ENCODE results near the gene KCNK4. TPM values are rescaled to one million over a fixed set of nuclear protein-coding genes. Genes with fewer than 3 reads are reported as not detected.

Gene KCNK4
- total RNA-seq, 1 donor from 2014 or later: not detected

DNA sequence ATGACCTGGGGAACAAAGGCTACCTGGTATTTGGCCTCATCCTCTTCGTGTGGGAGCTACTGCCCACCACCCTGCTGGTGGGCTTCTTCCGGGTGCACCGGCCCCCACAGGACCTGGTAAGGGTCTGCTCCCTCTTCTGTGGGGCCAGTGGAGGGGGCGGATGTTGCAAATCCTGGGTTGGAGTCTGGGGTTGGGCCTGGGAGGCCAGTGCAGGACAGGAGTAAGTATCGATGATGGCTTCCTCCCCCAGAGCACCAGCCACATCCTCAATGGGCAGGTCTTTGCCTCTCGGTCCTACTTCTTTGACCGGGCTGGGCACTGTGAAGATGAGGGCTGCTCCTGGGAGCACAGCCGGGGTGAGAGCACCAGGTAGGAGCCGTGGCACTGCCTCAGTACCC lies 2.8 kb upstream of the KCNK4 start:
- no peak for DNase-seq (ENCODE audit: low spot score)
- no peak overlapping the region for H2AFZ ChIP-seq (replicated peaks)
- Mint-ChIP-seq H3K27me3 (ENCODE audit: insufficient read depth, low read depth) (peaks cover 36% of the 10 kb centered on the region), H3K4me3 (no peak overlapping the region), H3K4me1 (peaks cover 18% of the 10 kb centered on the region), H3K36me3 (peaks cover 4% of the 10 kb centered on the region), H3K9me3 (peaks cover 2% of the 10 kb centered on the region), H3K27ac (no peak overlapping the region)
- no peak overlapping the region for H3K4me3 ChIP-seq
- H4K20me1 ChIP-seq (ENCODE audit: low read depth): peaks cover 31% of the 10 kb centered on the region
- no peaks in the 10 kb centered on the region for H3K9me3 ChIP-seq (ENCODE audit: low read depth)
- TF ChIP-seq EZH2phosphoT487 (IDR thresholded peaks at IDR 0.05): no peak
- no peak for TF ChIP-seq EZH2 (IDR thresholded peaks at IDR 0.05)
- TF ChIP-seq, protein P1, sequence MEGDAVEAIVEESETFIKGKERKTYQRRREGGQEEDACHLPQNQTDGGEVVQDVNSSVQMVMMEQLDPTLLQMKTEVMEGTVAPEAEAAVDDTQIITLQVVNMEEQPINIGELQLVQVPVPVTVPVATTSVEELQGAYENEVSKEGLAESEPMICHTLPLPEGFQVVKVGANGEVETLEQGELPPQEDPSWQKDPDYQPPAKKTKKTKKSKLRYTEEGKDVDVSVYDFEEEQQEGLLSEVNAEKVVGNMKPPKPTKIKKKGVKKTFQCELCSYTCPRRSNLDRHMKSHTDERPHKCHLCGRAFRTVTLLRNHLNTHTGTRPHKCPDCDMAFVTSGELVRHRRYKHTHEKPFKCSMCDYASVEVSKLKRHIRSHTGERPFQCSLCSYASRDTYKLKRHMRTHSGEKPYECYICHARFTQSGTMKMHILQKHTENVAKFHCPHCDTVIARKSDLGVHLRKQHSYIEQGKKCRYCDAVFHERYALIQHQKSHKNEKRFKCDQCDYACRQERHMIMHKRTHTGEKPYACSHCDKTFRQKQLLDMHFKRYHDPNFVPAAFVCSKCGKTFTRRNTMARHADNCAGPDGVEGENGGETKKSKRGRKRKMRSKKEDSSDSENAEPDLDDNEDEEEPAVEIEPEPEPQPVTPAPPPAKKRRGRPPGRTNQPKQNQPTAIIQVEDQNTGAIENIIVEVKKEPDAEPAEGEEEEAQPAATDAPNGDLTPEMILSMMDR (IDR thresholded peaks at IDR 0.05): no peak
- H3K27me3 ChIP-seq: peaks cover 49% of the 10 kb centered on the region
- H3F3A ChIP-seq (ENCODE audit: low read depth): peaks cover 4% of the 10 kb centered on the region
- no peaks in the 10 kb centered on the region for H3K36me3 ChIP-seq
- peaks cover 2% of the 10 kb centered on the region for H3K79me2 ChIP-seq (ENCODE audit: low read depth)
- H3K27ac ChIP-seq: no peak overlapping the region
- no peak overlapping the region for H3K9ac ChIP-seq
- no peak overlapping the region for H3K4me2 ChIP-seq
- peaks cover 14% of the 10 kb centered on the region for H3K4me1 ChIP-seq

DNA sequence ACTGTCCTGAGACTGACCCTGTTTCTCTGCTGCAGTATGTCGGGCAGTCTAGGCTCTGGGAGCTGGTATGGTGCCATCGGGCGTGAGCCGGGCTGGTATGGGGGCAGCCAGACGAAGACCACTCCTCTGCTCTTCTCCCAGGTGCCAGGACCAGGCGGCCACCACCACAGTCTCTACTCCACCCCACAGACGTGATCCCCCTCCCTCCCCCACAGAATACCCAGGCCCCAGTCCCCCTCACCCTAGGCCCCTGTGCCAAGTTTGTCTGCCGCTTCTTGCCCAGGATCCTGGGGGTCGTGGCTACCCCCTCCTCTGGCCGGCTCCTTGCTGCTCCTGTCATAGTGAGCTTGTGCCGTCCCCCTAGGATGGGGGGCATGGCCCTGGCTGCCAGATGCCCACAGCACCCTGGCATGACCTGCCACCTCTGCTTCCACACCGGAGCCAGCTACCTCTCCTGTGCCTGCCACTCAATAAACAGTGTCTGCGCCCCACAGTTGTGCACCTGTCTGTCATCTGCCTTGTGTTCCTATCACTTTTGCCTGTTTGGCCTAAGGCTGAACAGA lies 2.0 kb upstream of the KCNK4 start:
- H3K36me3 Mint-ChIP-seq: peaks cover 4% of the 10 kb centered on the region
- H3K27ac Mint-ChIP-seq: no peak overlapping the region
- peaks cover 2% of the 10 kb centered on the region for H3K9me3 Mint-ChIP-seq
- peaks cover 17% of the 10 kb centered on the region for H3K4me1 Mint-ChIP-seq
- Histone ChIP-seq H3K4me3 (no peak overlapping the region), H3K27ac (no peak overlapping the region), H3K27me3 (peaks cover 57% of the 10 kb centered on the region), H2AFZ (replicated peaks) (no peak overlapping the region), H3K79me2 (ENCODE audit: low read depth) (no peaks in the 10 kb centered on the region), H3K4me1 (peaks cover 14% of the 10 kb centered on the region), H3K9ac (no peak overlapping the region), H3K4me2 (no peak overlapping the region), H3K9me3 (ENCODE audit: low read depth) (no peaks in the 10 kb centered on the region), H3K36me3 (no peaks in the 10 kb centered on the region), H3F3A (ENCODE audit: low read depth) (no peaks in the 10 kb centered on the region), H4K20me1 (ENCODE audit: low read depth) (peaks cover 31% of the 10 kb centered on the region)
- no peak for DNase-seq (ENCODE audit: low spot score)
- peak overlapping the region; percentile 46 for H3K4me3 Mint-ChIP-seq
- H3K27me3 Mint-ChIP-seq (ENCODE audit: insufficient read depth, low read depth): peaks cover 44% of the 10 kb centered on the region
- TF ChIP-seq EZH2 (IDR thresholded peaks at IDR 0.05): no peak
- TF ChIP-seq EZH2phosphoT487 (IDR thresholded peaks at IDR 0.05): no peak
- TF ChIP-seq, protein P1 (IDR thresholded peaks at IDR 0.05): no peak

DNA sequence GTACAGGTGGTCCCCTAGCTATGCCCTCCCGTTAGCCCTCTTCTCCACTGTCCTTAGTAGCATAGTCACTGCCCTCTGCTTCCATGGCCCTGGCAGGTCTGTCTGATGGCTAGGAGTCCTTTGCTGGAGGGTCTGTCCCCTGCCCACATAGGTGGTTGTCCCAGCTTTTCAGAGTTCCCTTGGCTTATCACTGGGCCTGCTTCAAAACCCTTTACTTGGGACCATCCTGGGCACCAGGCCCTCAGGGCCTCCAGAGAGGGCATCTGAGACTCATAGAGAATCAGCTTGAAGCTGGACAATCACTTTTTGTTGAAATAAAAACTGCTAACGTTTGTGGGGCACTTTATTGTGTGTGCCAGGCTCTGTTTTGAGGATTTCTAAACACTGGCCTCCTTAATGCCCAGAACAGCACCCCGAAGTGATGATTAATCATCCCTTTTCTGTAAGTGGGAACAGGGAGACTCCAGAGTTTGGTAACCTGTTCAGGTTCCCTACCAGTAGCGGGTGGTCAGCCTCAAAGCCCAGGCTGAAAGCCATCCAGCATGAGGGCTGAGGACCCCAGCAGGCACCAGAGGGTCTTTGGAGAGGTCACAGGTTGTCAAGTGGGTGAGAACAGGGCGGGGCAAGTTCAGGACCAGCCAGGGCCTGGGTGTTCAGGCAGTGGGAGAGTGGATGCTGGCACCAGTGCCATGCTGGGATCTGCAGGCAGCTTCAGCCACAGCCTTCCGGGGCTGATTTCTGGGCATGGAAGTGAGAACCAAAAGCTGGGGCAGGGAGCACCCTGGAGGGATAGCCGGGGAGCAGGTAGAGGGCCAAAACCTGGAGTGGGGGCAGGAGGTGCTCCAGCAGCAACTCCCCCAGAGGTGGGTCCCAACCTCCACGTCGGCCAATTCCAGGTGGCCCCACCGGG lies 495 bp upstream of the KCNK4 start:
- H3K27me3 Mint-ChIP-seq (ENCODE audit: insufficient read depth, low read depth): peaks cover 55% of the 10 kb centered on the region
- peaks cover 4% of the 10 kb centered on the region for H3K36me3 Mint-ChIP-seq
- H3K4me3 ChIP-seq: no peak overlapping the region
- peaks cover 72% of the 10 kb centered on the region for H3K27me3 ChIP-seq
- peaks cover 31% of the 10 kb centered on the region for H4K20me1 ChIP-seq (ENCODE audit: low read depth)
- H2AFZ ChIP-seq (replicated peaks): no peak overlapping the region
- no peak for DNase-seq (ENCODE audit: low spot score)
- H3K9me3 ChIP-seq (ENCODE audit: low read depth): no peaks in the 10 kb centered on the region
- peak overlapping the region; percentile 80 for H3K4me3 Mint-ChIP-seq
- H3K27ac Mint-ChIP-seq: no peak overlapping the region
- H3F3A ChIP-seq (ENCODE audit: low read depth): no peaks in the 10 kb centered on the region
- no peak overlapping the region for H3K9ac ChIP-seq
- H3K4me1 Mint-ChIP-seq: peaks cover 17% of the 10 kb centered on the region
- H3K27ac ChIP-seq: no peak overlapping the region
- H3K4me2 ChIP-seq: peak overlapping the region; percentile 85
- peaks cover 14% of the 10 kb centered on the region for H3K4me1 ChIP-seq
- H3K9me3 Mint-ChIP-seq: peaks cover 2% of the 10 kb centered on the region
- H3K79me2 ChIP-seq (ENCODE audit: low read depth): no peaks in the 10 kb centered on the region
- TF ChIP-seq EZH2phosphoT487 (IDR thresholded peaks at IDR 0.05) (no peak), EZH2 (IDR thresholded peaks at IDR 0.05) (no peak)
- TF ChIP-seq, protein P1 (IDR thresholded peaks at IDR 0.05): no peak
- no peaks in the 10 kb centered on the region for H3K36me3 ChIP-seq

Measured in neural progenitor cell (in vitro differentiated cells).